HFFc6 (cell line): Measurements from ENCODE around the gene EMC6. TPM values are rescaled to one million over a fixed set of nuclear protein-coding genes. Genes with fewer than 3 reads are reported as not detected.

Source experiments
- DNase-seq: peaks from one replicate; pipeline ENCODE4 v3.0.0-alpha.2; 2018
- H3K27ac Mint-ChIP-seq: 2 replicates; pipeline ENCODE4 v1.8.0; 2020; ENCODE audit warnings: mild to moderate bottlenecking, mixed read lengths
- H3K27me3 Mint-ChIP-seq: 2 replicates; pipeline ENCODE4 v1.8.0; 2021; ENCODE audit warnings: mild to moderate bottlenecking, moderate library complexity, mixed read lengths; ENCODE audit not compliant: insufficient read depth
- H3K36me3 Mint-ChIP-seq: 2 replicates; pipeline ENCODE4 v1.8.0; 2021; ENCODE audit warnings: low read depth, mixed read lengths
- H3K4me1 Mint-ChIP-seq: 2 replicates; pipeline ENCODE4 v1.8.0; 2020; ENCODE audit warnings: low read depth, mixed read lengths
- H3K4me3 Mint-ChIP-seq: 2 replicates; pipeline ENCODE4 v1.8.0; 2020; ENCODE audit warnings: mild to moderate bottlenecking, moderate library complexity, mixed read lengths
- H3K9me3 Mint-ChIP-seq: 2 replicates; pipeline ENCODE4 v1.8.0; 2020; ENCODE audit warnings: mild to moderate bottlenecking, mixed read lengths
- CTCF ChIP-seq: fragments of 200-600 bp; sonication (generic); IDR thresholded peaks from 2 replicates; pipeline ENCODE4 v1.5.0; 2021; ENCODE audit warnings: antibody characterized with exemption, mild to moderate bottlenecking
- total RNA-seq, 6 experiments: library from RNA; stranded (reverse); fragmentation: NEBNext Ultra II Directional; extraction: Animal tissue kit (Norgen Biotek cat#: 25700); gene quantifications; 2 replicates in 1 of 6; 3 replicates in 5 of 6; pipeline ENCODE4 v1.2.3, GENCODE V29; 2021

EMC6 gene
- total RNA-seq, 6 experiments from 2014 or later = 57.6 to 66.8 (median 64.1) TPM

- DNase-seq = no peak
- H3K4me1 Mint-ChIP-seq = no peaks in the 10 kb centered on the region
- H3K27ac Mint-ChIP-seq = no peak overlapping the region
- peaks cover 7% of the 10 kb centered on the region; the same call in 1 of the 2 replicates for H3K27me3 Mint-ChIP-seq
- no peaks in the 10 kb centered on the region for H3K36me3 Mint-ChIP-seq
- no peaks in the 10 kb centered on the region for H3K9me3 Mint-ChIP-seq
- H3K4me3 Mint-ChIP-seq = no peak overlapping the region
- TF ChIP-seq CTCF = no peak
Observed at GRCh38 chr17:3685174-3685573, 16.6 kb downstream of the EMC6 start.

GRCh38 chr17:3688027-3688553 lies 19.5 kb downstream of the EMC6 start:
- H3K4me3 Mint-ChIP-seq = no peak overlapping the region
- H3K36me3 Mint-ChIP-seq = no peaks in the 10 kb centered on the region
- no peak for TF ChIP-seq CTCF
- H3K9me3 Mint-ChIP-seq = no peaks in the 10 kb centered on the region
- H3K4me1 Mint-ChIP-seq = no peaks in the 10 kb centered on the region
- peaks cover under 1% of the 10 kb centered on the region; the same call in 1 of the 2 replicates for H3K27me3 Mint-ChIP-seq
- no peak overlapping the region for H3K27ac Mint-ChIP-seq
- DNase-seq = no peak

- H3K4me1 Mint-ChIP-seq = no peaks in the 10 kb centered on the region
- H3K4me3 Mint-ChIP-seq = no peak overlapping the region
- no peaks in the 10 kb centered on the region; the same call in 1 of the 2 replicates for H3K27me3 Mint-ChIP-seq
- H3K27ac Mint-ChIP-seq = no peak overlapping the region
- H3K36me3 Mint-ChIP-seq = no peaks in the 10 kb centered on the region
- no peak for DNase-seq
- no peaks in the 10 kb centered on the region for H3K9me3 Mint-ChIP-seq
- TF ChIP-seq CTCF = no peak
Observed at GRCh38 chr17:3688852-3689261, 20.2 kb downstream of the EMC6 start.

- H3K27ac Mint-ChIP-seq = no peak overlapping the region
- no peaks in the 10 kb centered on the region for H3K9me3 Mint-ChIP-seq
- no peak for TF ChIP-seq CTCF
Observed at GRCh38 chr17:3689262-3690093, 20.9 kb downstream of the EMC6 start.

GRCh38 chr17:3690094-3690715 lies 21.6 kb downstream of the EMC6 start:
- Mint-ChIP-seq H3K36me3 (no peaks in the 10 kb centered on the region), H3K27ac (no peak overlapping the region), H3K4me1 (peaks cover 6% of the 10 kb centered on the region; the same call in 1 of the 2 replicates), H3K4me3 (no peak overlapping the region), H3K9me3 (no peaks in the 10 kb centered on the region), H3K27me3 (no peaks in the 10 kb centered on the region; the same call in 1 of the 2 replicates)
- TF ChIP-seq CTCF = no peak
- no peak for DNase-seq

More at GRCh38 chr17:3689262-3690093, 20.9 kb downstream of the EMC6 start:
- Mint-ChIP-seq H3K36me3 (no peaks in the 10 kb centered on the region), H3K4me3 (no peak overlapping the region), H3K27me3 (no peaks in the 10 kb centered on the region; the same call in 1 of the 2 replicates), H3K4me1 (peaks cover 1% of the 10 kb centered on the region; the same call in 1 of the 2 replicates)
- no peak for DNase-seq
